Left lung (tissue), 10 donors: Measurements from ENCODE around the gene SLC22A4. TPM values are rescaled to one million over a fixed set of nuclear protein-coding genes. Genes with fewer than 3 reads are reported as not detected.
A peak's percentile ranks its signal among the peaks of the same experiment; 100 is the strongest.

ENCODE experiments used
- ATAC-seq: fragments of 200-7000 bp; cut with Tn5 transposase; one replicate; pipeline ENCODE4 v1.9.1; 2020; ENCODE audit warnings: moderate library complexity
- DNase-seq, 4 donors: peaks; one replicate each; pipeline ENCODE4 v3.0.0-alpha.2; 2013 to 2020
- H3K27ac ChIP-seq, 2 donors: fragments of 200-600 bp; sonication (generic) in 1 of 2; one replicate each; pipeline versions ENCODE4 v1.5.0 to v1.8.0; 2020 to 2021
- H3K27me3 ChIP-seq, 2 donors: fragments of 200-600 bp; sonication (generic) in 1 of 2; one replicate each; pipeline versions ENCODE4 v1.5.0 to v1.8.0; 2020 to 2021
- H3K36me3 ChIP-seq, 2 donors: fragments of 200-600 bp; sonication (generic) in 1 of 2; one replicate each; pipeline versions ENCODE4 v1.5.0 to v1.8.0; 2020 to 2021
- H3K4me1 ChIP-seq, 2 donors: fragments of 200-600 bp; one replicate each; pipeline ENCODE4 v1.8.0; 2021
- H3K4me3 ChIP-seq, 2 donors: fragments of 200-600 bp; sonication (generic) in 1 of 2; one replicate each; pipeline versions ENCODE4 v1.5.0 to v1.8.0; 2020 to 2021; ENCODE audit warnings: mild to moderate bottlenecking in 1 of 2
- H3K9me3 ChIP-seq, 2 donors: fragments of 200-600 bp; sonication (generic) in 1 of 2; one replicate each; pipeline versions ENCODE4 v1.5.0 to v1.8.0; 2020 to 2021
- intact Hi-C, 2 donors: fragments of 100-400 bp; cut with DNase I; formaldehyde crosslinking; loops; one replicate each; pipeline versions ENCODE4 v1.11.2 to v1.14.2; 2022
- polyA plus RNA-seq, 6 donors: library from polyadenylated mRNA; unstranded; fragments of 120-200 nt; gene quantifications; one replicate each; pipeline ENCODE4 v1.2.1, GENCODE V29; 2013; ENCODE audit not compliant: insufficient read length in 6 of 6
- total RNA-seq, 2 donors: library from RNA; stranded (reverse); fragmentation: NEBNext Ultra II Directional; extraction: Animal tissue kit (Norgen Biotek cat#: 25700); gene quantifications; one replicate each; pipeline ENCODE4 v1.2.1, GENCODE V29; 2021
- TF ChIP-seq, protein P1 (sequence below), 2 donors: fragments of 200-600 bp; sonication (generic) in 1 of 2; IDR thresholded peaks; one replicate each; pipeline versions ENCODE4 v1.5.0 to v1.8.0; 2021; ENCODE audit warnings: antibody characterized with exemption in 2 of 2
- donor health status: DM: no; HTN: yes; CAD: no.
- donor health status: DM: no; HTN: no; CAD: no.

SLC22A4 gene
- total and polyA plus RNA-seq, 8 donors, result 1.0 to 10.3 (median 3.4) TPM

DNA sequence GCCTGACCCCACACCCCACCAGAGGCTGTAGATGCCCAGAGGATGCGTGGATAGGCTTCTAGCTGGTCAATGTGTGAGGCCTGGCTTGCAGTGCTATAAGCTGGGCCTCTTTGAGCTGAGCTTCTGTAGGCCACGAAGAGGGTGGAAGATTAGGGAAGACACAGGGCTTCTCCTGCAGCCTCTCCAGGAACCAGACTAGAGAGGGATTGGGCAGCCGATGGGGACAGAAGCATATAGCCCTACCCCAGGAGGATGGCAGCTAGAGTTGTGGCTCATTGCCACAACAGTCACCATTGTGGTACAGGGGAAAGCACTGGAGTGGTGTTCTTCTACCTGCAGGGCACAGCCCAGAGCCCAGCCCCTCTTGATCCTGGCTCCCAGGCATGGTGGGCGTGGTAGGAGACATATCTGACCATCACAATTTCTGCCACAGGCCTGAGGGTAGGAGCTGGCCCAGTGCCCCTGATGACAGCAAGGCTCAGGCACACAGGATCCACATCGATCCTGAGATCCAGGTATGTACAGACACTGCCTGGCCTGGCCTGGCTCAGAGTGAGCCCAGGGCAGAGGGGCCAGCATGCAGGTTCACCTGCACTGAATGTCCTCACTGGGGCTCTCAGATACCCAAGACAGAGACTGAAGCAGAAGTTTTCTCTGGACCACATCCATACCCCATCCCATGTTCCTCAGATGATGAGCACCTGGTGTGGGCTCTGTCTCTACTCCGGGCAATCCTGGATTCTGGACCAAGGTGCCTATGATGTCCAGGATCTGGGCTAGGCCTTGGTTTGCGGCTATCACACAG lies 28.0 kb upstream of the SLC22A4 start:
- H3K36me3 ChIP-seq, result no peaks in the 10 kb centered on the region
- H3K27ac ChIP-seq, result peak overlapping the region in 1 of 2 donors; percentile 68
- peaks cover 7 to 10% of the 10 kb centered on the region in 2 donors for H3K4me1 ChIP-seq
- peaks cover 0 to 2% of the 10 kb centered on the region in 2 donors for H3K27me3 ChIP-seq
- TF ChIP-seq, protein P1, sequence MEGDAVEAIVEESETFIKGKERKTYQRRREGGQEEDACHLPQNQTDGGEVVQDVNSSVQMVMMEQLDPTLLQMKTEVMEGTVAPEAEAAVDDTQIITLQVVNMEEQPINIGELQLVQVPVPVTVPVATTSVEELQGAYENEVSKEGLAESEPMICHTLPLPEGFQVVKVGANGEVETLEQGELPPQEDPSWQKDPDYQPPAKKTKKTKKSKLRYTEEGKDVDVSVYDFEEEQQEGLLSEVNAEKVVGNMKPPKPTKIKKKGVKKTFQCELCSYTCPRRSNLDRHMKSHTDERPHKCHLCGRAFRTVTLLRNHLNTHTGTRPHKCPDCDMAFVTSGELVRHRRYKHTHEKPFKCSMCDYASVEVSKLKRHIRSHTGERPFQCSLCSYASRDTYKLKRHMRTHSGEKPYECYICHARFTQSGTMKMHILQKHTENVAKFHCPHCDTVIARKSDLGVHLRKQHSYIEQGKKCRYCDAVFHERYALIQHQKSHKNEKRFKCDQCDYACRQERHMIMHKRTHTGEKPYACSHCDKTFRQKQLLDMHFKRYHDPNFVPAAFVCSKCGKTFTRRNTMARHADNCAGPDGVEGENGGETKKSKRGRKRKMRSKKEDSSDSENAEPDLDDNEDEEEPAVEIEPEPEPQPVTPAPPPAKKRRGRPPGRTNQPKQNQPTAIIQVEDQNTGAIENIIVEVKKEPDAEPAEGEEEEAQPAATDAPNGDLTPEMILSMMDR (IDR thresholded peaks at IDR 0.05), result no peak
- H3K4me3 ChIP-seq, result no peak overlapping the region
- H3K9me3 ChIP-seq, result no peaks in the 10 kb centered on the region
- no peak for DNase-seq
- no peak for ATAC-seq
- intact Hi-C loops, result no loop called here

DNA sequence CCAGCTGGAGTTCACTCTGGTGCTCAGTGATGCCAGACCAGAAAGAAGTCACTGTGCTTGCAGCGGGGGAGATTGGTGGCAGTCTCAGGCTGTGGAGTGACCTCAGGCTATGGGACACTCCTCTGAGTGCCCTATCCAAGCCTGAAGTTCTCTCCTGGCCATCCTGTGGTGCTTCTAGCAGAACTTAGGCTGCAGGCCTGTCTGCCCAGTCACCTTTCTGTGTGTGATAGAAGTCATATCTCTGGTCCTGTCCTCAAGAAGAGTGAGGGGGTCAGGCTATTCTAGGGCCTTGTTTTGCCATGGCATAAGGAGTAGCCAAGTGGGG lies 27.4 kb upstream of the SLC22A4 start:
- H3K4me3 ChIP-seq, result no peak overlapping the region
- intact Hi-C loops, result no loop called here
- H3K4me1 ChIP-seq, result peaks cover 7 to 9% of the 10 kb centered on the region in 2 donors
- TF ChIP-seq, protein P1 (IDR thresholded peaks at IDR 0.05), result no peak
- H3K36me3 ChIP-seq, result no peaks in the 10 kb centered on the region
- H3K9me3 ChIP-seq, result no peaks in the 10 kb centered on the region
- H3K27ac ChIP-seq, result no peak overlapping the region
- ATAC-seq, result no peak
- H3K27me3 ChIP-seq, result peaks cover 0 to 8% of the 10 kb centered on the region in 2 donors
- no peak for DNase-seq

- no peak overlapping the region for H3K4me3 ChIP-seq
- TF ChIP-seq, protein P1 (IDR thresholded peaks at IDR 0.05), result no peak
- no peak for DNase-seq
- H3K27ac ChIP-seq, result no peak overlapping the region
- no peaks in the 10 kb centered on the region for H3K9me3 ChIP-seq
- peaks cover 0 to 13% of the 10 kb centered on the region in 2 donors for H3K27me3 ChIP-seq
- intact Hi-C loops, result no loop called here
- H3K4me1 ChIP-seq, result peaks cover 7 to 9% of the 10 kb centered on the region in 2 donors
- ATAC-seq, result no peak
- no peaks in the 10 kb centered on the region for H3K36me3 ChIP-seq
These were observed 26.9 kb upstream of the SLC22A4 start for GRCh38 chr5:132267166-132267739.

GRCh38 chr5:132267931-132268768 lies 26.0 kb upstream of the SLC22A4 start:
- no peaks in the 10 kb centered on the region for H3K36me3 ChIP-seq
- no peak for ATAC-seq
- TF ChIP-seq, protein P1 (IDR thresholded peaks at IDR 0.05), result no peak
- DNase-seq, result no peak
- H3K9me3 ChIP-seq, result no peaks in the 10 kb centered on the region
- peaks cover 9 to 13% of the 10 kb centered on the region in 2 donors for H3K4me1 ChIP-seq
- H3K27me3 ChIP-seq, result peaks cover 0 to 13% of the 10 kb centered on the region in 2 donors
- H3K27ac ChIP-seq, result no peak overlapping the region
- H3K4me3 ChIP-seq, result no peak overlapping the region
- intact Hi-C loops, result no loop called here
